ENCODE data around the gene SGPP2. TPM values are rescaled to one million over a fixed set of nuclear protein-coding genes. Genes with fewer than 3 reads are reported as not detected.

Gene SGPP2
- total and polyA plus RNA-seq, 2 of the 4 experiments (the other 2 are of a cell fraction) = not detected

DNA sequence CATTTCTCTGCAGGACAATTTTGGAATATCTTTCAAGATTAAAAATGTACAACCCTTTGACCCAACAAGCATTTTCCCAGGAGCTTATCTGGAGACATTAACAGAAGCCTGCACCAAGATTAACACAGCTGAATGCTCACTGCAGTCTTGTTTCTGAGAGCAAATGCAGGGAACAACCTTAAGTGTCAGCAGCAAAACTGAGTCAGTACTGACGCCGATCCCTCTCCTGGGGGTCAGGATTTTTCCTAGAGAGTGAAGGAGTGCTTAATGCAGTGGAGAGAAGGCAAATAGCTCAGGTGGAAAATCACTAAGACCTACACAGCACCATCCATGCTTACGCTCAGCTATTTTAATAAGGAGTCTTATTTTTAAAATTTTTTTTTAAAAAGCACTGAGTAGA lies 42.8 kb upstream of the SGPP2 start:
- H3K56ac ChIP-seq (ENCODE audit: extremely low read depth, insufficient read depth, low read length) = no peak overlapping the region
- H2AK9ac ChIP-seq (replicated peaks; ENCODE audit: low read depth, low read length, poor library complexity) = no peak overlapping the region
- no peak for TF ChIP-seq CHD1 (IDR thresholded peaks at IDR 0.05; ENCODE audit: low read depth, low read length)
- no peak for TF ChIP-seq BHLHE40 (IDR thresholded peaks at IDR 0.05; ENCODE audit: low read depth, low read length)
- TF ChIP-seq, protein P1, sequence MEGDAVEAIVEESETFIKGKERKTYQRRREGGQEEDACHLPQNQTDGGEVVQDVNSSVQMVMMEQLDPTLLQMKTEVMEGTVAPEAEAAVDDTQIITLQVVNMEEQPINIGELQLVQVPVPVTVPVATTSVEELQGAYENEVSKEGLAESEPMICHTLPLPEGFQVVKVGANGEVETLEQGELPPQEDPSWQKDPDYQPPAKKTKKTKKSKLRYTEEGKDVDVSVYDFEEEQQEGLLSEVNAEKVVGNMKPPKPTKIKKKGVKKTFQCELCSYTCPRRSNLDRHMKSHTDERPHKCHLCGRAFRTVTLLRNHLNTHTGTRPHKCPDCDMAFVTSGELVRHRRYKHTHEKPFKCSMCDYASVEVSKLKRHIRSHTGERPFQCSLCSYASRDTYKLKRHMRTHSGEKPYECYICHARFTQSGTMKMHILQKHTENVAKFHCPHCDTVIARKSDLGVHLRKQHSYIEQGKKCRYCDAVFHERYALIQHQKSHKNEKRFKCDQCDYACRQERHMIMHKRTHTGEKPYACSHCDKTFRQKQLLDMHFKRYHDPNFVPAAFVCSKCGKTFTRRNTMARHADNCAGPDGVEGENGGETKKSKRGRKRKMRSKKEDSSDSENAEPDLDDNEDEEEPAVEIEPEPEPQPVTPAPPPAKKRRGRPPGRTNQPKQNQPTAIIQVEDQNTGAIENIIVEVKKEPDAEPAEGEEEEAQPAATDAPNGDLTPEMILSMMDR (conservative IDR thresholded peaks at IDR 0.05; ENCODE audit: low read depth, low read length) = no peak
- TF ChIP-seq RFX5 (IDR thresholded peaks at IDR 0.05; ENCODE audit: low read depth, low read length) = no peak
- no peak for TF ChIP-seq MAZ (IDR thresholded peaks at IDR 0.05; ENCODE audit: borderline replicate concordance, low read depth, low read length)
- no peak for TF ChIP-seq RCOR1 (IDR thresholded peaks at IDR 0.05; ENCODE audit: insufficient replicate concordance, low read length)
- TF ChIP-seq FOS (IDR thresholded peaks at IDR 0.05; ENCODE audit: low read depth, low read length) = no peak
- no peak for TF ChIP-seq SMC3 (IDR thresholded peaks at IDR 0.05; ENCODE audit: low read depth, low read length)
- H2AFZ ChIP-seq (replicated peaks; ENCODE audit: low read length, poor library complexity) = no peak overlapping the region
- H2BK120ac ChIP-seq (ENCODE audit: low read depth, low read length) = no peak overlapping the region
- intact Hi-C loops (cut with micrococcal nuclease) (no loop called here), in situ Hi-C loops (cut with MboI; ENCODE audit: low sequenced_read_pairs) (no loop called here), dilution Hi-C loops (cut with HindIII; ENCODE audit: low sequenced_read_pairs, unreplicated experiment) (no loop called here)
- H3K4ac ChIP-seq (ENCODE audit: low read depth, low read length) = no peak overlapping the region
- H3K18ac ChIP-seq (ENCODE audit: low read depth, low read length) = no peak overlapping the region
- no peak for DNase-seq
- no peaks in the 10 kb centered on the region for H4K20me1 ChIP-seq (ENCODE audit: insufficient read depth, low read length)
- POLR2A ChIA-PET (ENCODE audit: unreplicated experiment) = no interaction called here
- BruUV-seq (replicated peaks) = no TSS peak
- no peaks in the 10 kb centered on the region for H3K79me1 ChIP-seq (ENCODE audit: low read depth in 1 of 2, low read length in 2 of 2)
- H2BK15ac ChIP-seq (ENCODE audit: low read depth, low read length) = no peak overlapping the region
- H3K27me3 ChIP-seq (ENCODE audit: control insufficient read depth, insufficient read depth, low read length) = no peaks in the 10 kb centered on the region
- H3K23ac ChIP-seq (ENCODE audit: low read depth, low read length) = no peak overlapping the region
- H3K14ac ChIP-seq (replicated peaks; ENCODE audit: low read depth, low read length) = no peak overlapping the region
- H3K4me1 ChIP-seq (ENCODE audit: control insufficient read depth, insufficient read depth, low read length) = no peaks in the 10 kb centered on the region
- no peak overlapping the region for H4K5ac ChIP-seq (ENCODE audit: low read depth, low read length)
- no peak overlapping the region for H3K4me3 ChIP-seq (ENCODE audit: insufficient read depth, low read depth, low read length)
- CTCF ChIA-PET = no interaction called here
- no peak overlapping the region for H4K8ac ChIP-seq (ENCODE audit: low read depth in 2 of 2, low read length in 2 of 2)
- ATAC-seq (ENCODE audit: low read depth) = no peak
- H3K9me3 ChIP-seq (ENCODE audit: control insufficient read depth, insufficient read depth, low read length) = no peaks in the 10 kb centered on the region
- no peak overlapping the region for H4K91ac ChIP-seq (ENCODE audit: insufficient read depth, low read depth, low read length)
- no CpG with 5 or more reads among the region's 3 CpGs for WGBS, 2 experiments (ENCODE audit: extremely low coverage in 2 of 2, insufficient read length in 1 of 2)
- H2BK5ac ChIP-seq (ENCODE audit: low read depth, low read length, poor library complexity, severe bottlenecking) = no peak overlapping the region
- no peak overlapping the region for H2AK5ac ChIP-seq (ENCODE audit: low read depth, low read length)
- H3K36me3 ChIP-seq (ENCODE audit: control insufficient read depth, insufficient read depth, low read length) = no peaks in the 10 kb centered on the region
- H3K27ac ChIP-seq (ENCODE audit: insufficient read depth, low read length) = no peak overlapping the region
- H3K4me2 ChIP-seq (ENCODE audit: low read depth, low read length) = no peak overlapping the region
- no peaks in the 10 kb centered on the region for H3K9me1 ChIP-seq (ENCODE audit: insufficient read depth, low read length)
- no peak overlapping the region for H2BK20ac ChIP-seq (ENCODE audit: low read depth, low read length)
- H3K9ac ChIP-seq (ENCODE audit: low read depth, low read length) = no peak overlapping the region

All from IMR-90 (cell line).